Activated CD4-positive, alpha-beta T cell treated with anti-CD3 and anti-CD28 coated beads for 4 hours (primary cell): ENCODE results near the gene CHTF8.

ENCODE experiments used
- DNase-seq, 2 donors: peaks; one replicate each; pipeline ENCODE4 v3.0.0-alpha.2; 2020

The CHTF8 gene

DNA sequence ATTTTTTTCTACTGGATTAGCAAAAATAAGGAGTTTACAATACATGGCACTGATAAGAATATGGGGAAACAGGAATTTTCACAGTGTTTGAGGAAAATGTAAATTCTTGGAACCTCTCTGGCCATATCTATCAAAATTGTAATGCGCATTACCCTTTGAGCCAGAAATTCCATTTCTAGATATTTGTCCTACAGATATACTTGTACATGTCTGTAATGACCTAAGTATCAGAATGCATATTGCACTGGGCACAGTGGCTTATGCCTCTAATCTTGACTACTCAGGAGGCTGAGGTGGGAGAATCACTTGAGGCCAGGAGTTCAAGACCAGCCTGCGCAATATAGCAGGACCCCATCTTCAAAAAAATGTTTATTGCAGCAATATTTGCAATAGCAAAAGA, 52.7 kb downstream of the CHTF8 start:
- DNase-seq: no peak

DNA sequence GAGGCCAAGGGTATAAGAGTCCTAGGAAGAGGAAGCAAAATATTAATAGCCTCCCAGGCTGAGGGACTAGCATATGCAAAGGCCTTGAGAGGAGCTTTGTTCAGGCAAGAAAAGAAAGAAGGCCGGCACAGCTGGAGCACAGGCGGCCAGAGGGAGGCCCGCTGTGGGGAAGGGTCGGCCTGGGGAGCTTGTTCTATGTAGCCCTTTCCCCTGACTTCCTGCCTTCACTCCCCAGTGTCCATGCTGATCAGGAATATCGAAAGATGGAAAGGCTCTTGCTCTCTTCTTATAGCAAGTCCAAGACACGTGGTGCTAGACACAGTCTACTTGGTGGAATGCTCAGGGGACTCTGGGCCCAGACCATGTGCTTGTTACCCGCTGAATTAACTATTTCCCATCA, 54.3 kb downstream of the CHTF8 start:
- DNase-seq: no peak

DNA sequence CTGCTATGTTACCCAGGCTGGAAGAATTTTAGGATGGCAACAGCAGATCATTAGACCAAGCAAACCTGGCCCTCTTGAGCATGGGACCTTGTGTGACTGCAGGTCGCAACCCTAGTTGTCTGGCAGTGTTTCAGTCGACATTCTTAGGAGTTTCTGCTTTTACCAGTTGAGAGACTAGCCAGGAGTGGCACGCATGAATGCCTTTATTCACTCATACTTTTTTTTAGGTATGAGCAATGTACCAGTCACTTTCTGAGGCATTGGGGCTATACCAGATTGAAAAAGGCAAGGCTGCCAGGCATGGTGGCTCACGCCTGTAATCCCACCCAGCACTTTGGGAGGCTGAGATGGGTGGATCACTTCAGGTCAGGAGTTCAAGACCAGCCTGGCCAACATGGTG, 55.1 kb downstream of the CHTF8 start:
- DNase-seq: no peak

DNA sequence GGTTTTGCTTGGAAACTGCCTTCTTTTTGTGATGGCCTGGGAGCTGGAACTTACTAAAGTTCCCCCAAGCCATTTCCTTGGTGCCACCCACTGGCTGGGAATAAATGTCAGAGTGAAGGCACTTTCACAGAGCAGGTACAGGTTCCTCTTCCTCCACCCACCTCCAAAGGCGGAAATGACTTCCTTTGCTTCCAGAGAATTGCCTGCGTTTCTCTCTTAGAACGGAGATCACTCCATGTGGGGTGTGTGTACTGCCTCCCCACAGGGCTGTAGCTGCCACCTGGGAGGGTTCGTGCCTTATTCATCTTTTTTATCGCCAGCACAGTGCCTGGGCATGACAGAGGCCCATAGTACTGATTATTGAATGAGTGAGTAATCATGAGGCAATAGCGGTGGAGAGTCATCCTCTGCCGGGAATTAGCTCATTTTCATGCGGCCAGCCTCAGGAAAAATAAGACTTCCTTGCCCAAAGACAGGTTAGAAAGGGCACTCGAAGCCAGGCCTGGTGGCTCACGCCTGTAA, 59.1 kb downstream of the CHTF8 start:
- no peak for DNase-seq

DNA sequence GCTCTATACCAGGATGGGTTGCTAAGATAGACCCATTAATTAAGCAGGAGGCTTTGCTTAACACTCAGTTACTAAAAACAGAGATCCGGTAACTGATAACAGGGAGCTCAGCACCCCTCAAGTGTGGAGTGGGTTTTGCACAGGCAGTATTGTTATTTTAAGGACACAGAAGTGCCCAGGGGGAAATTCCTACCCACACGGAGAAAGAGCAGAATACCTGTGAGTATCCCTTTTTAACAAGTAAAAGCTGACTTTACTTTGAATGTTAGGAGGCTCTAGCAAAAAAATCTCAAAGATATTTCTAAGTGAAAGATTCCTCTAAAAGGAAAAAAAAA, 59.8 kb downstream of the CHTF8 start:
- no peak for DNase-seq

DNA sequence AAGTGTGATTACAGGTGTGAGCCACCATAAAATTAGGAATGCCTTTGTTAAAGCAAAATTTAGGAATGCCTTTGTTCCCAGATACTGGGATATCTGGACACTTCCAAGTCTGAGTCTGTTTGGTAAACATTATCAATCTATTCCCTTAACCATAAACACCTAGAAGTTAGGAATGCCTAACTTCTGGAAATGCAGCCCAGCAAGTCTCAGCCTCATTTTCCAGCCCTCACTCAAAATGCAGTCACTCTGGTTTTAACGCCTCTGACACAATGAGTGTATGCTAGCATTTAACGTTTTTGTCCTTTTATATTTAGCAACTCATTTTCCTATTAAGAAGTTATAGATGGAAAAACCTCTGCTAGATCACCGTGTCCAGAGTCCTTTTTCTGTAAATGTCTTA, 61.4 kb downstream of the CHTF8 start:
- DNase-seq: no peak

DNA sequence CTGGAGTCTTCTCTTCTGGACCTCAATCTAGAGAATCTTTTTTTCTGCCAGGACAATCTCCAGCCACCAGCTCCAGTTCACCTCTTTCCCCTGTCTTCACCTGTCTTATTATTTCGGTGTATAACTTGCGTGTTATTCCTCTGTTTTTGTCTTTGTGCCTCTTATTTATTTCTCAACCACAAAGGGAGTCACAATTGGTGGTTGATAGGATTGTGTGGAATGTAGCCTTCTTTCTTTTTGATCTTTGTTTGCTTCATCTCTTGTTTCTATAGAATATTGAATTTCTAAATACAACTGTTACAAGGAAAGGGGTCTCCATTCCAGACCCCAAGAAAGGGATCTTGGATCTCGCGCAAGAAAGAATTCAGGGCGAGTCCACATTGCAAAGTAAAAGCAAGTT, 62.9 kb downstream of the CHTF8 start:
- no peak for DNase-seq
